HL-60 (cell line): ENCODE data around the gene TMEM150A.
"Not testable (repeated sequence)": the region's sequence is repeated elsewhere in the genome, so short reads cannot be mapped to it uniquely, and the experiment has no call there.

Experiments used
- DNase-seq, 2 experiments: peaks; one replicate each; pipeline ENCODE4 v3.0.0-alpha.2; 2010 to 2020; ENCODE audit warnings: low read depth in 1 of 2, low spot score in 1 of 2
- H3K27ac ChIP-seq: fragments of 250-450 bp; sonication (Bioruptor Pico); replicated peaks from 2 replicates; pipeline ENCODE4 v1.5.1; 2020; ENCODE audit warnings: mild to moderate bottlenecking, moderate library complexity
- H3K27me3 ChIP-seq: fragments of 250-450 bp; sonication (Bioruptor Pico); 2 replicates; pipeline ENCODE4 v1.5.1; 2021; ENCODE audit warnings: mild to moderate bottlenecking, moderate library complexity; ENCODE audit not compliant: insufficient read depth, poor library complexity, severe bottlenecking
- H3K4me3 ChIP-seq: replicated peaks from 2 replicates; pipeline ENCODE4 v1.5.1; 2011; ENCODE audit warnings: mild to moderate bottlenecking, control low read depth, low read length; ENCODE audit not compliant: insufficient read depth
- GABPA ChIP-seq: IDR thresholded peaks from 2 replicates; pipeline ENCODE4 v1.6.1; 2012; ENCODE audit warnings: low read depth
- POLR2AphosphoS5 ChIP-seq: IDR thresholded peaks from 2 replicates; pipeline ENCODE4 v1.6.1; 2012; ENCODE audit warnings: low read depth
- SPI1 ChIP-seq: IDR thresholded peaks from 2 replicates; pipeline ENCODE4 v1.6.1; 2012; ENCODE audit warnings: low read depth, mild to moderate bottlenecking, borderline replicate concordance
- TF ChIP-seq, protein P1 (sequence below): IDR thresholded peaks from one replicate; pipeline ENCODE4 v1.5.1; 2011; ENCODE audit warnings: low read length, control low read depth, inconsistent platforms; ENCODE audit not compliant: insufficient read depth
- TF ChIP-seq, protein P2 (sequence below): IDR thresholded peaks from 2 replicates; pipeline ENCODE4 v1.6.1; 2012; ENCODE audit warnings: low read depth; ENCODE audit not compliant: insufficient replicate concordance

The TMEM150A gene

DNA sequence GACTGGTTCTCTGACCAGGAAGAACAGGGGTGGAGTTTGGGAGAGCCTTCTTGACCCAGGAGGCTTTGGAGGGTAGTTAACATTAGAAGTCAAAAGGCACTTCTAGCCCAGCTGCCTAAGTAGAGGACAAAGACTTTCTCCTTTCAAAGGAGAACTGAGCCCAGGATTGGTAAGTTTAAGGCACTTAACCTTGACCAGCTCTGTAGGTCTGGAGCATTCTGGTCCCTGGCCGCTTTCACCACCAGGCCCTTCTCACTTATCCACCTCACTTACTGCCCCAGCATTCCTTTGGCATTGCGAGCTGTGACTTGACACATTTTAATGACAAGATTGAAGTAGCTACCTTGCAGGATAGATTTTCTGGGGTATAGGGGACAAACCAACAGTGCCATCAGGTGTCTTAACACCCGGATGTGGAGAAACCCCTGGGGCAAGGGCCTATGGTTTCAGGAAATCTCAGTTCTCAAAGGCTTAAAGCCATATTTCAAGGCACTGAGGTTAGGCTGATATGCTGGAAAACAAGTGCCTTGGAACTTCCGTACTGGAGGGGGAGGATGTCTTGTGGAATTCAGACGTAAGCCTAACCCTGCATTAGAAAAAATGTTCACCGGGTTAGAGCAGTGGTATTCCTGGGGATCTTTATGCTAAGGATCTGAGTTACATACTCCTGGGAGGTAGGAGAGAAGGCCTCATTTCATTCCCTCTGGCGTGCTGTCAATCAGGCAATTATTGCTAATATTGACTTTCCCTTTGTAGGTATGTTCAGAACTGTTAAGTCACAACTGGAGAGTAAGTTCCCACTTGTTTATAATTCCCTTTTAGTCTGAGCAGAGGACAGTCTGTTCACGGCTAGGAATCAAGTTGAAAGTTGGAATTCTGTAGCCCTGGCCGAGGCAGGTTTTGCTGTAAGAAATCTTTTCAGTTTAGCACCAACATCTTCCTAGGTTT is 5.0 kb upstream of the TMEM150A start:
- TF ChIP-seq, protein P1, sequence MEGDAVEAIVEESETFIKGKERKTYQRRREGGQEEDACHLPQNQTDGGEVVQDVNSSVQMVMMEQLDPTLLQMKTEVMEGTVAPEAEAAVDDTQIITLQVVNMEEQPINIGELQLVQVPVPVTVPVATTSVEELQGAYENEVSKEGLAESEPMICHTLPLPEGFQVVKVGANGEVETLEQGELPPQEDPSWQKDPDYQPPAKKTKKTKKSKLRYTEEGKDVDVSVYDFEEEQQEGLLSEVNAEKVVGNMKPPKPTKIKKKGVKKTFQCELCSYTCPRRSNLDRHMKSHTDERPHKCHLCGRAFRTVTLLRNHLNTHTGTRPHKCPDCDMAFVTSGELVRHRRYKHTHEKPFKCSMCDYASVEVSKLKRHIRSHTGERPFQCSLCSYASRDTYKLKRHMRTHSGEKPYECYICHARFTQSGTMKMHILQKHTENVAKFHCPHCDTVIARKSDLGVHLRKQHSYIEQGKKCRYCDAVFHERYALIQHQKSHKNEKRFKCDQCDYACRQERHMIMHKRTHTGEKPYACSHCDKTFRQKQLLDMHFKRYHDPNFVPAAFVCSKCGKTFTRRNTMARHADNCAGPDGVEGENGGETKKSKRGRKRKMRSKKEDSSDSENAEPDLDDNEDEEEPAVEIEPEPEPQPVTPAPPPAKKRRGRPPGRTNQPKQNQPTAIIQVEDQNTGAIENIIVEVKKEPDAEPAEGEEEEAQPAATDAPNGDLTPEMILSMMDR = no peak
- TF ChIP-seq POLR2AphosphoS5 (no peak), GABPA (no peak), SPI1 (no peak)
- TF ChIP-seq, protein P2, sequence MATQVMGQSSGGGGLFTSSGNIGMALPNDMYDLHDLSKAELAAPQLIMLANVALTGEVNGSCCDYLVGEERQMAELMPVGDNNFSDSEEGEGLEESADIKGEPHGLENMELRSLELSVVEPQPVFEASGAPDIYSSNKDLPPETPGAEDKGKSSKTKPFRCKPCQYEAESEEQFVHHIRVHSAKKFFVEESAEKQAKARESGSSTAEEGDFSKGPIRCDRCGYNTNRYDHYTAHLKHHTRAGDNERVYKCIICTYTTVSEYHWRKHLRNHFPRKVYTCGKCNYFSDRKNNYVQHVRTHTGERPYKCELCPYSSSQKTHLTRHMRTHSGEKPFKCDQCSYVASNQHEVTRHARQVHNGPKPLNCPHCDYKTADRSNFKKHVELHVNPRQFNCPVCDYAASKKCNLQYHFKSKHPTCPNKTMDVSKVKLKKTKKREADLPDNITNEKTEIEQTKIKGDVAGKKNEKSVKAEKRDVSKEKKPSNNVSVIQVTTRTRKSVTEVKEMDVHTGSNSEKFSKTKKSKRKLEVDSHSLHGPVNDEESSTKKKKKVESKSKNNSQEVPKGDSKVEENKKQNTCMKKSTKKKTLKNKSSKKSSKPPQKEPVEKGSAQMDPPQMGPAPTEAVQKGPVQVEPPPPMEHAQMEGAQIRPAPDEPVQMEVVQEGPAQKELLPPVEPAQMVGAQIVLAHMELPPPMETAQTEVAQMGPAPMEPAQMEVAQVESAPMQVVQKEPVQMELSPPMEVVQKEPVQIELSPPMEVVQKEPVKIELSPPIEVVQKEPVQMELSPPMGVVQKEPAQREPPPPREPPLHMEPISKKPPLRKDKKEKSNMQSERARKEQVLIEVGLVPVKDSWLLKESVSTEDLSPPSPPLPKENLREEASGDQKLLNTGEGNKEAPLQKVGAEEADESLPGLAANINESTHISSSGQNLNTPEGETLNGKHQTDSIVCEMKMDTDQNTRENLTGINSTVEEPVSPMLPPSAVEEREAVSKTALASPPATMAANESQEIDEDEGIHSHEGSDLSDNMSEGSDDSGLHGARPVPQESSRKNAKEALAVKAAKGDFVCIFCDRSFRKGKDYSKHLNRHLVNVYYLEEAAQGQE = no peak
- Histone ChIP-seq H3K4me3 (no peak overlapping the region), H3K27me3 (no peaks in the 10 kb centered on the region), H3K27ac (no peak overlapping the region)
- DNase-seq = no peak

DNA sequence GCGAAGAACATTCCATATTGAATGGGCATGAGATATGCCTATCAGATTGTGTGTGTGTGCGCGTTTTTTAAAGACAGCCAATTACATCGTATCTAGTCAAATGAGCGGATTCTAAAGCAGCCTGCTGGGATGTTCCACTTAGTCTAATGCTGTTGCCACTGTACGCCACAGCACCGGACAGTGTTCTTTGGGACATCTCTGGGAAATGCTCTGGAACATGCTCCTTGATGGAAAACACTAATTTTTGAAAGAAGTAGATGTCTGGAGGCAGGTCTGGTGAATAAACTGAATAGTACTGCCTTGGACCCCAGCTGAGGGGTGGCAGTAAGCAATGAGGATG is 3.6 kb upstream of the TMEM150A start:
- Histone ChIP-seq H3K4me3 (no peak overlapping the region), H3K27ac (no peak overlapping the region), H3K27me3 (no peaks in the 10 kb centered on the region)
- TF ChIP-seq GABPA (no peak), POLR2AphosphoS5 (no peak)
- TF ChIP-seq, protein P2 = no peak
- no peak for DNase-seq

DNA sequence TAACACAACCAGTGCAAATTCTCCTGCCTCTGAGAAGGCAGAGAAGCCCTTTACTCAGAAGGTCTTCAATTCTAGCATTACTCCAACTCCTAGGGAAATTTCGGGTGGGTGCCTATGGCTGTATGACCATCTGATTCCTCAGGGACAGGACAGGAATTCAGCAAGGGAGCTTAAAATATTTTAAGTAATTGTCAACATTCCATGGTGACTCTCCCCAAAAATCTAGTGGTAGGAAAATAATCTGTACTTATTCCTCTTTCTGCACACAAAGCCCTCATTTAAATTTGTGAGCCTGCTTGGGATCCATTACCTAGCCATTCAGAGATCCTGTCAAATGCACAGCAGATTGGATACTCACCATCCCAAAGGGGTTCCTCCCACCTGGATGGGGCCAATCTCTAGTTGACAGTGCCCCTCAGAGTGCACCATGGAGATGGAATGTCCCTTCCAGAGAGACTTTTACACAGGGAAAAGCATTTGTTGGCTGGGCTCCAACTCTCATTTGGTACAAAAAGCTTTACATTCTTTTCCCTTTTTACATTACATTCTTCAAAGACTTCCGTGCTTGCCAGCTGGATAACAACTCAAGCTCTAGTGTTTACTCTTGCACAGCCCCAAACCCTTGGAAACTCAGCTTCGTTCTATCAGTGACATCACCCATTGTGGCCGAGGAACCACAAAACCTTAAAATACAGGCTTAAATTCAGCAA is 3.1 kb upstream of the TMEM150A start:
- DNase-seq = no peak
- Histone ChIP-seq H3K4me3 (no peak overlapping the region), H3K27me3 (no peaks in the 10 kb centered on the region), H3K27ac (no peak overlapping the region)
- TF ChIP-seq SPI1 = no peak

DNA sequence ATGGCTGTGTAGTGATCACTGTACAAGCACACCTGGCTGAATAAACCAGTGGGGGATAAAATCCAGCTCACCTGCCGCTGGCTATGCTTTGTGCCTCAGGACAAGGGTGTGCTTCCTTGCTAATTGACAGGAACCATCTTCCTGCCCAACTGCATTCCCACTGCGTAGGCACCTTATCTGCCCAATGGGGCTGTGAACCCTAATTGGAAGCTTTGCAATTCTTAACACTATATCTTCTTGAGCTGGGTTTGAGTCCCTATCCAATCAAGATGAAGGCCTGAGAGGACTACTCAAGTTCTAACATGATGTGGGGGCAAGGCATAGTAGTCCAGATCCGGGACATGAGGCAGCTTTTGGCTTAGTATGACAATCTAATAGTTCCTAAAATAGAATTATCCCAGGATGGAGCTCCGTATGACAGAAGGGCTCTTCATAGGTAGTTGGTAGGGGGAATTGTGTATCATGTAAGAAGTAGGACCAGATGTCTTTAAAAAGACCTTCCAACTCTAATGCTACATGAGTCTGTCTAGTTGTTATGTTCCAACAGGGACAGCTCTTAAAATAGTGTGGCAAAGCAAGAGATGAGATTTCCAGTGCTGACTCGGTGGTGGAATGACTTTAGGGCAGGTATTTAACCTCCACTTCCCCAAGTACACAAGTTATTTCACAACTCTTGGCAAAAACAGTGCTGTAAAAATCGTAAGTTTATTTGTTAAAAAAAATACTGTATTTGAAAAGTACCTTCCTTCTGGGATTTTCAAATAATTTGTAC is 2.3 kb upstream of the TMEM150A start:
- no peaks in the 10 kb centered on the region for H3K27me3 ChIP-seq
- H3K27ac ChIP-seq = no peak overlapping the region
- DNase-seq = no peak
- TF ChIP-seq, protein P2 = no peak
- 0 out of 2 replicates have a peak, but pooled peaks have one; percentile 1 for TF ChIP-seq SPI1
- no peak overlapping the region for H3K4me3 ChIP-seq

DNA sequence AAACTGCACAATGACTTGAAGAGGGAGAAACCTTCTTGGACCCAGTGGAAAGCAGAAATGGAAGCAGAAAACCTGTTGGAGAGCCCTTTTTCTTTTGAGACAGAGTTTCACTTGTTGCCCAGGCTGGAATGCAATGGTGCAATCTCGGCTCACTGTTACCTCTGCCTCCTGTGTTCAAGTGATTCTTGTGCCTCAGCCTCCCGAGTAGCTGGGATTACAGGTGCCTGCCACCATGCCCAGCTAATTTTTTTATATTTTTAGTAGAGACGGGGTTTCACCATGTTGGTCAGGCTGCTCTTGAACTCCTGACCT is 1.6 kb upstream of the TMEM150A start:
- not testable (repeated sequence) for H3K4me3 ChIP-seq, H3K27ac ChIP-seq, H3K27me3 ChIP-seq, DNase-seq
